Activated T-cell treated with anti-CD3 and anti-CD28 coated beads for 1 hour (primary cell): ENCODE results near the gene HNRNPF.

ENCODE experiments used
- DNase-seq: peaks from one replicate; pipeline ENCODE4 v3.0.0-alpha.2; 2020; ENCODE audit warnings: low read depth

Gene HNRNPF

GRCh38 chr10:43421519-43421918, 12.5 kb upstream of the HNRNPF start:
- DNase-seq, result no peak

GRCh38 chr10:43421201-43421507, 12.2 kb upstream of the HNRNPF start:
- DNase-seq, result no peak

GRCh38 chr10:43420369-43421200, 11.6 kb upstream of the HNRNPF start:
- peak; percentile 53 for DNase-seq

GRCh38 chr10:43419997-43420368, 11.0 kb upstream of the HNRNPF start:
- DNase-seq, result no peak

- DNase-seq, result no peak
Measured at GRCh38 chr10:43417950-43418768, 9.2 kb upstream of the HNRNPF start.

GRCh38 chr10:43415544-43415943, 6.6 kb upstream of the HNRNPF start:
- no peak for DNase-seq

GRCh38 chr10:43411536-43411935, 2.5 kb upstream of the HNRNPF start:
- DNase-seq, result no peak

- DNase-seq, result no peak
Measured at GRCh38 chr10:43410345-43410744, 1.4 kb upstream of the HNRNPF start.

- DNase-seq, result peak; percentile 52
Measured at GRCh38 chr10:43409385-43410109, 561 bp upstream of the HNRNPF start.

GRCh38 chr10:43408331-43408709, 666 bp downstream of the HNRNPF start:
- no peak for DNase-seq

- DNase-seq, result peak; percentile 64
Measured at GRCh38 chr10:43407576-43408330, 1.2 kb downstream of the HNRNPF start.

GRCh38 chr10:43407148-43407575, 1.8 kb downstream of the HNRNPF start:
- DNase-seq, result peak; percentile 38

GRCh38 chr10:43404704-43405084, 4.3 kb downstream of the HNRNPF start:
- no peak for DNase-seq

GRCh38 chr10:43403911-43404703, 4.9 kb downstream of the HNRNPF start:
- DNase-seq, result no peak

- DNase-seq, result no peak
Measured at GRCh38 chr10:43402880-43403452, 6.0 kb downstream of the HNRNPF start.

- DNase-seq, result no peak
Measured at GRCh38 chr10:43402176-43402575, 6.8 kb downstream of the HNRNPF start.

- no peak for DNase-seq
Measured at GRCh38 chr10:43401627-43402026, 7.4 kb downstream of the HNRNPF start.

- DNase-seq, result no peak
Measured at GRCh38 chr10:43399320-43400310, 9.4 kb downstream of the HNRNPF start.

GRCh38 chr10:43398939-43399319, 10.1 kb downstream of the HNRNPF start:
- no peak for DNase-seq
